SK-N-SH (cell line): ENCODE results near the gene ANK3. TPM values are rescaled to one million over a fixed set of nuclear protein-coding genes. Genes with fewer than 3 reads are reported as not detected.

Experiments
- CTCF ChIA-PET: fragments of 300-600, 350-600 bp; formaldehyde crosslinking; extraction: SDS; loops from one replicate; lab custom pipeline; 2021; lab: Yijun Ruan, JAX
- POLR2A ChIA-PET: fragments of 350-600 bp; sonication (Branson Sonifier 250); formaldehyde crosslinking; extraction: SDS; loops from one replicate; lab custom pipeline; 2020; ENCODE audit warnings: antibody characterized with exemption, inconsistent platforms; lab: Yijun Ruan, JAX
- DNase-seq: peaks from one replicate; pipeline ENCODE4 v3.0.0; 2012
- H2AFZ ChIP-seq: fragments of 200-600 bp; sonication (generic); 2 replicates; pipeline ENCODE4 v1.8.1; 2016; ENCODE audit warnings: antibody characterized with exemption, mild to moderate bottlenecking, low read depth
- H3F3A ChIP-seq: fragments of 200-600 bp; sonication (generic); replicated peaks from 2 replicates; pipeline ENCODE3; 2016; ENCODE audit warnings: antibody characterized with exemption, mild to moderate bottlenecking; ENCODE audit not compliant: insufficient read depth
- H3K27ac ChIP-seq, 2 experiments: fragments of 200-500 bp in 1 of 2; fragments of 200-600 bp in 1 of 2; sonication (Bioruptor generic) in 1 of 2; sonication (generic), shearing (Covaris generic) in 1 of 2; 2 replicates each; pipeline versions ENCODE4 v1.5.1 to v1.6.1; 2014 to 2016; ENCODE audit warnings: low read depth in 2 of 2, inconsistent platforms in 1 of 2, low read length in 1 of 2, mild to moderate bottlenecking in 1 of 2, mixed read lengths in 1 of 2
- H3K27me3 ChIP-seq: fragments of 200-600 bp; sonication (generic), shearing (Covaris generic); 2 replicates; pipeline ENCODE4 v1.6.1; 2016; ENCODE audit warnings: mixed run types; ENCODE audit not compliant: insufficient read depth
- H3K36me3 ChIP-seq, 2 experiments: fragments of 200-500 bp in 1 of 2; fragments of 200-600 bp in 1 of 2; sonication (Bioruptor generic) in 1 of 2; sonication (generic) in 1 of 2; replicated peaks in 1 of 2; 2 replicates each; pipeline versions ENCODE3 to v1.5.1; 2014 to 2016; ENCODE audit warnings: low read length in 1 of 2, mild to moderate bottlenecking in 1 of 2; ENCODE audit not compliant: insufficient read depth in 2 of 2, control insufficient read depth in 1 of 2
- H3K4me1 ChIP-seq, 2 experiments: fragments of 200-500 bp in 1 of 2; fragments of 200-600 bp in 1 of 2; sonication (Bioruptor generic) in 1 of 2; sonication (generic), shearing (Covaris generic) in 1 of 2; 2 replicates each; pipeline versions ENCODE4 v1.5.1 to v1.6.1; 2014 to 2016; ENCODE audit warnings: low read depth in 1 of 2, low read length in 1 of 2, mixed run types in 1 of 2; ENCODE audit not compliant: insufficient read depth in 2 of 2, control insufficient read depth in 1 of 2
- H3K4me2 ChIP-seq: fragments of 200-600 bp; sonication (generic), shearing (Covaris generic); 2 replicates; pipeline ENCODE4 v1.6.1; 2017; ENCODE audit warnings: mixed run types
- H3K4me3 ChIP-seq, 2 experiments: fragments of 200-500 bp in 1 of 2; fragments of 200-600 bp in 1 of 2; sonication (Bioruptor generic) in 1 of 2; sonication (generic), shearing (Covaris generic) in 1 of 2; 2 replicates each; pipeline versions ENCODE4 v1.5.1 to v1.8.1; 2014 to 2016; ENCODE audit warnings: low read depth in 2 of 2, inconsistent platforms in 1 of 2, low read length in 1 of 2, mild to moderate bottlenecking in 1 of 2, mixed read lengths in 1 of 2, moderate library complexity in 1 of 2
- H3K79me2 ChIP-seq: fragments of 200-600 bp; sonication (generic); 2 replicates; pipeline ENCODE4 v1.8.1; 2017; ENCODE audit warnings: mild to moderate bottlenecking; ENCODE audit not compliant: insufficient read depth
- H3K9ac ChIP-seq: fragments of 200-600 bp; sonication (generic); 2 replicates; pipeline ENCODE4 v1.6.1; 2017; ENCODE audit warnings: mixed run types
- H3K9me2 ChIP-seq: fragments of 200-600 bp; sonication (generic); 2 replicates; pipeline ENCODE4 v1.6.1; 2017; ENCODE audit warnings: mixed run types
- H3K9me3 ChIP-seq: fragments of 200-600 bp; sonication (generic); 2 replicates; pipeline ENCODE4 v1.6.1; 2017; ENCODE audit warnings: mixed run types, mild to moderate bottlenecking, moderate library complexity
- H4K20me1 ChIP-seq: fragments of 200-600 bp; sonication (generic); 2 replicates; pipeline ENCODE4 v1.6.1; 2017; ENCODE audit warnings: mild to moderate bottlenecking, mixed run types; ENCODE audit not compliant: insufficient read depth
- EP300 ChIP-seq, 2 experiments: IDR thresholded peaks; 2 replicates each; pipeline versions ENCODE4 v1.4.0 to v1.6.1; 2012; ENCODE audit warnings: borderline replicate concordance in 1 of 2, low read depth in 1 of 2, low read length in 1 of 2
- EZH2phosphoT487 ChIP-seq: fragments of 200-600 bp; sonication (generic); IDR thresholded peaks from 2 replicates; pipeline ENCODE4 v1.6.1; 2017; ENCODE audit warnings: low read depth, mixed run types, mild to moderate bottlenecking, antibody characterized with exemption, moderate library complexity, borderline replicate concordance
- FOXJ3 ChIP-seq: sonication (generic); formaldehyde crosslinking; IDR thresholded peaks from 2 replicates; pipeline ENCODE4 v1.5.1; 2020; ENCODE audit warnings: mild to moderate bottlenecking, missing genetic modification reagents
- GABPA ChIP-seq: IDR thresholded peaks from 2 replicates; pipeline ENCODE4 v1.4.0; 2012; ENCODE audit warnings: low read depth, mild to moderate bottlenecking
- GATA2 ChIP-seq: sonication (generic); formaldehyde crosslinking; IDR thresholded peaks from 2 replicates; pipeline ENCODE4 v1.5.0; 2020; ENCODE audit warnings: mild to moderate bottlenecking, missing genetic modification reagents
- MEF2A ChIP-seq: IDR thresholded peaks from 2 replicates; pipeline ENCODE4 v1.4.0; 2012; ENCODE audit warnings: low read depth, borderline replicate concordance
- NRF1 ChIP-seq: IDR thresholded peaks from 2 replicates; pipeline ENCODE4 v1.6.1; 2012; ENCODE audit warnings: low read depth, mild to moderate bottlenecking, low read length
- RFX5 ChIP-seq: IDR thresholded peaks from 2 replicates; pipeline ENCODE4 v1.6.1; 2012; ENCODE audit warnings: mild to moderate bottlenecking, improper control_type of control experiment, low read length
- RXRA ChIP-seq: IDR thresholded peaks from 2 replicates; pipeline ENCODE4 v1.4.0; 2012; ENCODE audit warnings: low read depth, mild to moderate bottlenecking, borderline replicate concordance
- SIN3A ChIP-seq: IDR thresholded peaks from 2 replicates; pipeline ENCODE4 v1.6.1; 2012; ENCODE audit warnings: low read depth, mild to moderate bottlenecking, low read length, moderate library complexity, borderline replicate concordance
- TAF1 ChIP-seq: IDR thresholded peaks from 2 replicates; pipeline ENCODE4 v1.6.1; 2012; ENCODE audit warnings: low read depth, mild to moderate bottlenecking, low read length, moderate library complexity, borderline replicate concordance
- TEAD4 ChIP-seq: IDR thresholded peaks from 2 replicates; pipeline ENCODE4 v1.4.0; 2012; ENCODE audit warnings: mild to moderate bottlenecking, borderline replicate concordance; ENCODE audit not compliant: insufficient read depth
- WGBS: methylation state at CpG from one replicate; pipeline ENCODE4 v1.1.6; 2017; ENCODE audit warnings: low lambda C conversion rate; 5-methylcytosine and 5-hydroxymethylcytosine counted together
- polyA plus RNA-seq, 3 experiments: library from polyadenylated mRNA; depleted of rRNA; stranded (reverse); fragments of >200 nt; gene quantifications; 2 replicates each; pipeline ENCODE4 v1.2.3, GENCODE V29; 2012
- TF ChIP-seq, protein P1 (sequence below): IDR thresholded peaks from 2 replicates; pipeline ENCODE4 v1.4.0; 2012; ENCODE audit warnings: low read depth, borderline replicate concordance
- TF ChIP-seq, protein P2 (sequence below): fragments of 150-350 bp; IDR thresholded peaks from 2 replicates; pipeline ENCODE4 v1.6.1; 2016; ENCODE audit warnings: mild to moderate bottlenecking, low read depth, low read length
- TF ChIP-seq, protein P3 (sequence below): fragments of 150-350 bp; IDR thresholded peaks from 2 replicates; pipeline ENCODE4 v1.6.1; 2017; ENCODE audit warnings: antibody characterized with exemption, low read length, low read depth, borderline replicate concordance
- TF ChIP-seq, protein P4 (sequence below): fragments of 200-600 bp; sonication (generic); IDR thresholded peaks from 2 replicates; pipeline ENCODE4 v1.6.1; 2017; ENCODE audit warnings: antibody characterized with exemption, mild to moderate bottlenecking, moderate library complexity

The ANK3 gene
- polyA plus RNA-seq, 1 of the 3 experiments (the other 2 are of a cell fraction) = 10.0 TPM

DNA sequence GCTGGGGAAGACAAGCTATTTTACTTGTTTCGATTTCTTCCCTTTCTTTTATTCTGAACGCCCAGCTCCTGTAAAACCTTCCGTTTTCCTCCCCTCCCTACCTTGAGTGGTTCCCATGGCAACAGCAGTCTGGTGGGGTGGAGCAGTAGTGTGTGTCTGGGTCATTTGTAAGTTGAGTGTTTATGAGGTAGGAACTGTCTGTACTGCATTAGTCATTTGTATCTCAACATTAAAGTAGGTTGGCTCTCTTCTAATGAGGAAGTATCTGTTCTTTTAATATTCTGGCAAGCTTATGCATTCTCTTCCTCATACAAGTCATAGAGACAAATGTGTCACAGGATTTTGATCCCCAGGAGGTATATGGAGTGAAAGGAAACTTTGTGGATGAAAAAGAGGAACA lies 398.0 kb downstream of the ANK3 start:
- no peaks in the 10 kb centered on the region for H3K4me1 ChIP-seq
- H3K79me2 ChIP-seq = no peaks in the 10 kb centered on the region
- no peak overlapping the region for H2AFZ ChIP-seq
- no peak for TF ChIP-seq GABPA
- H3K27ac ChIP-seq = no peak overlapping the region
- DNase-seq = no peak
- H3K36me3 ChIP-seq = no peaks in the 10 kb centered on the region
- no peak overlapping the region for H3K9ac ChIP-seq
- no peaks in the 10 kb centered on the region for H3K27me3 ChIP-seq
- H3K9me3 ChIP-seq = no peaks in the 10 kb centered on the region
- no peaks in the 10 kb centered on the region for H4K20me1 ChIP-seq
- no peak overlapping the region for H3K4me3 ChIP-seq
- POLR2A ChIA-PET = interaction anchor here (0.5 to 0.6 kb wide), 2 partner anchors 677 to 1352 kb away, joined by 3 read pairs; no protein-coding TSS in a partner anchor
- H3K4me2 ChIP-seq = no peak overlapping the region
- peaks cover 5% of the 10 kb centered on the region for H3F3A ChIP-seq
- 47% methylated on average over 3 of the region's 3 CpGs for WGBS
- H3K9me2 ChIP-seq = no peaks in the 10 kb centered on the region
- CTCF ChIA-PET = no interaction called here

DNA sequence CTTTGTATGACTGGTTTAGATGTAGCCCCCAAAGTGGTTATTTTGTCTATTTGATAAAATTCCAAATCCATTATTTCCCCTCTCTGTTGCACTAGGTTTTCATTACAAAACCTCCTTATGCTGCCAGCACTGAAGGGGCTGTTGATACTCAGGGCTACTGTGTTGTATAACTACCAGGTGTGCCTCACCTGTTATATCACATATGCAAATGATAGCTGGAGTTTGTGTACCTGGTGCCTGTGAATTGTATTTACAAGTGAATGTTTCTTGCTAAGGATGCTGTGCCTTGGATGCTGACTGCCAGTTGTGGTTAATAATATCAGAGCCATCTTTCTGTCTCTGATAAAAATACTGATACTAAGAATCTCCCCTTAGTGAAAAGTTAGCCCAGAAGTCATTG lies 398.6 kb downstream of the ANK3 start:
- DNase-seq = no peak
- no peaks in the 10 kb centered on the region for H3K9me3 ChIP-seq
- no peaks in the 10 kb centered on the region for H3K4me1 ChIP-seq
- H3K79me2 ChIP-seq = no peaks in the 10 kb centered on the region
- no peaks in the 10 kb centered on the region for H4K20me1 ChIP-seq
- H3K4me2 ChIP-seq = no peak overlapping the region
- H3K9ac ChIP-seq = no peak overlapping the region
- H3K27ac ChIP-seq = no peak overlapping the region
- no peaks in the 10 kb centered on the region for H3K36me3 ChIP-seq
- CTCF ChIA-PET = no interaction called here
- POLR2A ChIA-PET = interaction anchor here (0.6 kb wide), 1 partner anchor 677 kb away, joined by 3 read pairs; no protein-coding TSS in a partner anchor
- H2AFZ ChIP-seq = no peak overlapping the region
- peaks cover 5% of the 10 kb centered on the region for H3F3A ChIP-seq
- no peaks in the 10 kb centered on the region for H3K9me2 ChIP-seq
- no peaks in the 10 kb centered on the region for H3K27me3 ChIP-seq
- TF ChIP-seq NRF1 (no peak), RXRA (no peak), TEAD4 (no peak), GATA2 (no peak), TAF1 (no peak), EP300 (IDR thresholded peaks at IDR 0.05; ENCODE audit: borderline replicate concordance in 1 of 2, low read depth in 1 of 2, low read length in 1 of 2) (no peak), RFX5 (no peak), SIN3A (no peak), MEF2A (no peak), GABPA (no peak), EZH2phosphoT487 (no peak), FOXJ3 (CRISPR knock-in tag) (no peak)
- TF ChIP-seq, protein P1, sequence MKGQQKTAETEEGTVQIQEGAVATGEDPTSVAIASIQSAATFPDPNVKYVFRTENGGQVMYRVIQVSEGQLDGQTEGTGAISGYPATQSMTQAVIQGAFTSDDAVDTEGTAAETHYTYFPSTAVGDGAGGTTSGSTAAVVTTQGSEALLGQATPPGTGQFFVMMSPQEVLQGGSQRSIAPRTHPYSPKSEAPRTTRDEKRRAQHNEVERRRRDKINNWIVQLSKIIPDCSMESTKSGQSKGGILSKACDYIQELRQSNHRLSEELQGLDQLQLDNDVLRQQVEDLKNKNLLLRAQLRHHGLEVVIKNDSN = no peak
- TF ChIP-seq, protein P2, sequence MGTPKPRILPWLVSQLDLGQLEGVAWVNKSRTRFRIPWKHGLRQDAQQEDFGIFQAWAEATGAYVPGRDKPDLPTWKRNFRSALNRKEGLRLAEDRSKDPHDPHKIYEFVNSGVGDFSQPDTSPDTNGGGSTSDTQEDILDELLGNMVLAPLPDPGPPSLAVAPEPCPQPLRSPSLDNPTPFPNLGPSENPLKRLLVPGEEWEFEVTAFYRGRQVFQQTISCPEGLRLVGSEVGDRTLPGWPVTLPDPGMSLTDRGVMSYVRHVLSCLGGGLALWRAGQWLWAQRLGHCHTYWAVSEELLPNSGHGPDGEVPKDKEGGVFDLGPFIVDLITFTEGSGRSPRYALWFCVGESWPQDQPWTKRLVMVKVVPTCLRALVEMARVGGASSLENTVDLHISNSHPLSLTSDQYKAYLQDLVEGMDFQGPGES = no peak
- TF ChIP-seq, protein P3, sequence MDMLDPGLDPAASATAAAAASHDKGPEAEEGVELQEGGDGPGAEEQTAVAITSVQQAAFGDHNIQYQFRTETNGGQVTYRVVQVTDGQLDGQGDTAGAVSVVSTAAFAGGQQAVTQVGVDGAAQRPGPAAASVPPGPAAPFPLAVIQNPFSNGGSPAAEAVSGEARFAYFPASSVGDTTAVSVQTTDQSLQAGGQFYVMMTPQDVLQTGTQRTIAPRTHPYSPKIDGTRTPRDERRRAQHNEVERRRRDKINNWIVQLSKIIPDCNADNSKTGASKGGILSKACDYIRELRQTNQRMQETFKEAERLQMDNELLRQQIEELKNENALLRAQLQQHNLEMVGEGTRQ = no peak
- TF ChIP-seq, protein P4, sequence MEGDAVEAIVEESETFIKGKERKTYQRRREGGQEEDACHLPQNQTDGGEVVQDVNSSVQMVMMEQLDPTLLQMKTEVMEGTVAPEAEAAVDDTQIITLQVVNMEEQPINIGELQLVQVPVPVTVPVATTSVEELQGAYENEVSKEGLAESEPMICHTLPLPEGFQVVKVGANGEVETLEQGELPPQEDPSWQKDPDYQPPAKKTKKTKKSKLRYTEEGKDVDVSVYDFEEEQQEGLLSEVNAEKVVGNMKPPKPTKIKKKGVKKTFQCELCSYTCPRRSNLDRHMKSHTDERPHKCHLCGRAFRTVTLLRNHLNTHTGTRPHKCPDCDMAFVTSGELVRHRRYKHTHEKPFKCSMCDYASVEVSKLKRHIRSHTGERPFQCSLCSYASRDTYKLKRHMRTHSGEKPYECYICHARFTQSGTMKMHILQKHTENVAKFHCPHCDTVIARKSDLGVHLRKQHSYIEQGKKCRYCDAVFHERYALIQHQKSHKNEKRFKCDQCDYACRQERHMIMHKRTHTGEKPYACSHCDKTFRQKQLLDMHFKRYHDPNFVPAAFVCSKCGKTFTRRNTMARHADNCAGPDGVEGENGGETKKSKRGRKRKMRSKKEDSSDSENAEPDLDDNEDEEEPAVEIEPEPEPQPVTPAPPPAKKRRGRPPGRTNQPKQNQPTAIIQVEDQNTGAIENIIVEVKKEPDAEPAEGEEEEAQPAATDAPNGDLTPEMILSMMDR = no peak
- no peak overlapping the region for H3K4me3 ChIP-seq
